ENCODE measurements around the gene GFPT2.

DNA sequence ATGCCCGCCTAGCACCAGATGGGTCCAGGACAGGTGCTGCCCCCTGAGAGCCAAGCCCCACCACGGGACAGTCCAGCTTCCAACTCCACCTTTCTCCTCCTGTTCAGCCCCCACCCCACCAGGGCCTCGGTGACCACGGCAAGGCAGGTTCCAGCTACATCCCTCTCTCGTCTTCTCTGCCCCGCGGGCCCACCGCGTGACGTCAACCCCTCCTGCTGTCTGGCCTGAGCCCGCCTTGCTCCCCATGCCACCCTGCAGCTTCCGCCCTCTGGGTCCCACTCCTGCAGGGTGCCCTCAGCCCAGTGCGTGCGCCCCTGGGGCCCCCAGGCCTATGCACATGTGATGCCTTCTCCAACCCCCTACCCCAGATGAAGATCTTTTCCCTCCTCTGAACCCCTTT lies 6.8 kb downstream of the GFPT2 start:
- TF ChIP-seq CTCF (IDR thresholded peaks at IDR 0.05) (no peak), POLR2A (IDR thresholded peaks at IDR 0.05) (no peak)
